Measurements from ENCODE around the gene MBOAT1.

Gene MBOAT1

DNA sequence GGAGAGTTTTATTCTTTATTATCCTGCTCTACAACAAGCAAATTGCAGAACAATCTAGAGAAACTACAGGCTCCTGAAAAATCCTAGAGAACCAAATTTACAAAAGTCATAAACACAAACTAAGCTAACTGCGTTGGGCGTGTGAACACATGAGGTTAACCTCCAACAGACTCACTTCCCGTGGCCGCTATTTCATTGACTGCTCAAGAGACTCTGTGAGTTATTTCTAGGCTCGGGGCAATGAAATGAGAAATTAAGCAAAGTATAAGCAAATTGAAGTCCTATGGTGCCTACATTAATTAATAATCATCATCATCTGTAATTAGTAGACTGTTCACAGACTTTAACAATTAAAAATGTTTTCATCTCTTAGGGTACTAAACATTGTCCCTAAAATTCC is 100.0 kb downstream of the MBOAT1 start:
- in situ Hi-C loops (cut with MboI; ENCODE audit: low sequenced_read_pairs) = no loop called here

DNA sequence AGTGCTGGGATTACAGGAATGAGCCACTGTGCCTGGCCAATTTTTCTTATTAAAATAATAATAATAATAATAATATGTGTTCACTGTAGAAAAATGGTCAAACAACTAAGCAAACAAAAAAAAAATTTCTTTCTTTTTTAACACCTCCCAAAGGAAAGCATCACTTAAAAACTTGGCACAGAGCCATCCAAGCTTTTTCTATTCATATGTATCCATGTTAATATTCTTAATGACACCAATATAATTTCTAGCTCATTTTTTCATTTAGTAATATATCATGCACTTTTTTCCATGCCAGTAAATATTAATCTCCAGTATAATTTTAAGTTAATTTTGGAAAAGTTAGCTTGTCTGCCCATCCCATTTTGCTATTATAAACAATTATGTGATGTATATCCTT is 101.8 kb downstream of the MBOAT1 start:
- in situ Hi-C loops (cut with MboI; ENCODE audit: low sequenced_read_pairs) = no loop called here

DNA sequence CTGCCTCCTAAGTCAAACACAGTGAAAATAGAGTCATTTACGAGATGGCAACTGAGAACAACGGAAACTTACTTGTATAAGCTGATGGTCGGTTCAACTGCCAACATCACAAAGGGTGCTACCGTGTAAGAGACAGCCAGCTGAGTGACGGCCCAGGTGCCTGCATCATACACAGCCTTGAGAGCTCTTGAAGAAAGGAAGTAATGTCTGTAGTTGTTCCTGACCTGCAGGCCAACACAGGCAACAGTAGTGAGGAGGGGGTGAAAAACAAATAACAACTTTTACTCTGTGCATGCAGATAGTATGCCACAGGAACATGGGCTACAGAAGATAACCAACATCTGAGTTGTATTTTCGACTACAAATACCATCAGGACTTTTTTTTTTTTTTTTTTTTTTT is 102.7 kb downstream of the MBOAT1 start:
- in situ Hi-C loops (cut with MboI; ENCODE audit: low sequenced_read_pairs) = no loop called here

DNA sequence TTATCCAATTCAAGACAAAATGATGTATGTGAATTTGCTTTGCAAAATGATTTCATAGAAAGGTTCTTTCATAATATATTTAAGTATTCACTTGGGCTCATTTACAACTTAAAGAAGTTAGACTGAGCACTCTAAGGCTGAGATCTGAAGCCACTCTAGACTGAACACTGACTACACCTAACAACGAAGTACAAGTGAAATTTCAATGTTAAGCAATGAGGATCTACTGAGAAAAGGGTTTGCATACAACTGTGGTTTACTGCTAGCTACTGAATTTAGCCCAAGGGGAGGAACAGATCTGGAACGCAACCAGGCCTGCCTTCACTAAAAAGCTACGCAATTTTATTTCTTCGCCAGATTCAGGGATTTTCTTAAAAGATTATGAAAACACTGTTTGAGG is 106.4 kb downstream of the MBOAT1 start:
- in situ Hi-C loops (cut with MboI; ENCODE audit: low sequenced_read_pairs) = no loop called here

DNA sequence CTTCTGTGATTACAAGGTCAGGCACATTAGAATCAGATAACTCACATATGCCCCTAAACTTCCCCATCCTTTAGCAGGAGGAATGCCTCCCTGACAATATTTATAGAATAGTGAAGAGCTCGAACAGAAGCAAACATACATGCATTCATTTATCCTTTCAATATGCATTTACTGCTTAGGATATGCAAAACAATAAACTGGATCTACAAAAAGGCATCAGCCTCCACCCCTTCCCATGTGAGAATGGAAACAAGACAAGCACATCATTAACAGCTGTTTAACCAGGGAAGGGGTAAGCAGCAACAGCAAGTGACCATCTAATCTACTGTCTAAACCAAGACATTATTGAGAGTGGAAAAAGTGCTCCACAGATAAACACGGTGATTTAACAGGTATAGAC is 107.6 kb downstream of the MBOAT1 start:
- in situ Hi-C loops (cut with MboI; ENCODE audit: low sequenced_read_pairs) = no loop called here

DNA sequence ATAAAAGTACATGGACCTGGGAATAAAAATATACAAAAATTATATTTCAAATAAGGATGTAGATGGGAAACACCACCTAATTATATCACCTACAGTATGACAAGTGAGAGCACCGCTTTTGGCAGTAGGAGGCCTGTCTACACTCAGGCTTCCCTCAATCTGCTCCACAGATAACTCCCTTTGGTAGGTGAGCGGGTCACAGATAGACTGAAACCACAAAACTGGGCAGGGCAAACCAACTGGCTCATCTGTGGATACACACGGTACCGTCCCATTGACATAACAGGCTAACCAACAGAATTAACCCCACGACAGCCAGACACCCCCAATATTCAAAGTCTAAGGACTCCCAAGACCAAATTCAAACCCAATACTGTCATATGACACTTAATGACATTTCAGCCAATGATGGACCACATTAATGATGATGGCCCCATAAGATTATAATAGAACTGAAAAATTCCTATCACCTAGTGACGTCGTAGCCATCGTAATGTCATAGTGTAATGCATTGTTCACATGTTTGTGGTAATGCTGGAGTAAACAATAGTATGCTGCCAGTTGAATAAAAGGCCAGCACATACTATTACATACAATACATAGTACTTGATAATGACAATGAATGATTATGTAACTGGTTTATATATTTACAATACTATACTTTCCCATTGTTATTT is 109.7 kb downstream of the MBOAT1 start:
- in situ Hi-C loops (cut with MboI; ENCODE audit: low sequenced_read_pairs) = no loop called here

DNA sequence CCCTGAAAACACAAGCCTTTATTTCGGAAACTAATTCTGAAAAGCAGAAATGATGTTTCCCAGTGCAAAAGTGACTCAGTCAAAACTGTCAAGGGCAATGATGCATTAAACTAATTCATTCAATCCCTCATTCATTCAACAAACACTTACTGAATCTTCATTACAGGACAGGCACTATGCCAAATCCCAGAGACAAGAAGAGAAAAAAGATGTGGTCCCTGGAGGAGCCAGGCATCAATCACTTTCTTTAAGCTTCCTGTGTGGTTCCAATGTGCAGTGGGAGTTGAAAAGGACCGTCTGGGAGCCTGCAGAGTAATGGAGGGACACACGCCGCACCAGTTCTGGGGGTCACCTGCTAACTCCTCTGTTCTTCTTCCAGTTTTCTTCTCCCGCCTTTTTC is 113.1 kb downstream of the MBOAT1 start:
- in situ Hi-C loops (cut with MboI; ENCODE audit: low sequenced_read_pairs) = loop anchor here (25.0 kb wide), 1 partner anchor 438 kb away; the partner anchor contains the start of gene CDKAL1

DNA sequence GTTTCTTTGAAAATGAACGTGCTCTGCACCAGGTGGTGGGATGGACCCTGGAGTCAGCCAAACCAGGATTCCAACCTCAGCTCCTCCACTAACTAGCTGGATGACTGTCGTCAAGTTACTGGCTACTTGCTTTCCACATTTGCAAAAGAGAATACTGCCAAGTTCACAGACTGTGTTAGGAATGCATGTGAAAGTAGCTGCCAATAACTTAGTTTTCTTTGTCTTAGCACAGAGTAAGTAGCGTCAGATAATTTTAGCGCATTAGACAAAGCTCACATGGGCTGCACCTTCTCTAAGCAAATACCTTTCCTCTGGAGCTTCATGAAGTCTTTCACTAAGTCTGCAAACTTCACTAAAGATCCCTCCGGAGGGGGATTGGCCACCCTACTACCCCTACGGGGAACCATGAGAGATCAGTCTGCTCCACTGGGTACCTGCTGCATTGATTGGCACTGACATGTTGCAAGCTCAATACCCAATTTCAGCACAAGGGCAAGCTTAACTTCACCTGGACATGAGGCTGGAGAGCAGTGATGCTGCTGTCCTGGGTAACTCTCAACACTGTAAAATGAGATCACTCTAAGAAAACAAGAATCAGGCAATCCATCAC is 113.9 kb downstream of the MBOAT1 start:
- in situ Hi-C loops (cut with MboI; ENCODE audit: low sequenced_read_pairs) = loop anchor here (25.0 kb wide), 1 partner anchor 439 kb away; the partner anchor contains the start of gene CDKAL1

DNA sequence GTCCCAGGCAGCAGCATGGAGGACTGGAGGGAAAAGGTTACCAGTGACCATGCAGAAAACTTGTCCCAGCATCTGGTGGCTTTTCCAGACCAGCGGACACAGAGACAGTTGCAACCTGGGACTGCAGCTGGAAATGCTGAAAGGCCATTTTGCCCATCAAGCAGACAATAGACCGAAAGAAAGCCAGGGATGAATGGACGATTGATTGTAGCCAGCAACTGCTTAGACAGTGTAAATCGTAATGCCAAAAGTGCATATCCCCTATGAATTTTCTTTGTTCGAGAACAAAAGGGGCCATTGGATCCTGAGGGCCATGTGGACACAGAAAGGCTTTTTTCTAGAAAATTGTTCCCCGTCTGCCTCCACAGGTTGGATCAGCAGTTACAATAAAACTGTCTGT is 115.7 kb downstream of the MBOAT1 start:
- in situ Hi-C loops (cut with MboI; ENCODE audit: low sequenced_read_pairs) = loop anchor here (25.0 kb wide), 1 partner anchor 441 kb away; the partner anchor contains the start of gene CDKAL1

DNA sequence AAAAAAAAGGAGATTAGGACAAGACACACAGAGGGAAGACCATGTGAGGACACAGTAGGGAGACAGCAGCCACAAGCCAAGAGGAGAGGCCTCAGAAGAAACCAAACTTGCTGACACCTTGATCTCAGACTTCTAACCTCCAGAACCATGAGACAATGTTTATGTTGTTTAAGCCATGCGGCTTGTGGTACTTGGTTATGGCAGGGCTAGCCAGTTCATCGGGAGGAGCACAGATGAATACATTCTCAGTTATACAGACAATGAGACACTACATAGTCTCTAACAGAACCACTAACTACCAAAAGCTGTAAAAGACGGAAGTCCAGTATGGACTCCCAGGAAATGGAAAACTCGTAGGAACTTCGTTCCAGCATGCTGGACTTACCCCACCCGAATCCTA is 116.8 kb downstream of the MBOAT1 start:
- in situ Hi-C loops (cut with MboI; ENCODE audit: low sequenced_read_pairs) = loop anchor here (25.0 kb wide), 1 partner anchor 442 kb away; the partner anchor contains the start of gene CDKAL1

DNA sequence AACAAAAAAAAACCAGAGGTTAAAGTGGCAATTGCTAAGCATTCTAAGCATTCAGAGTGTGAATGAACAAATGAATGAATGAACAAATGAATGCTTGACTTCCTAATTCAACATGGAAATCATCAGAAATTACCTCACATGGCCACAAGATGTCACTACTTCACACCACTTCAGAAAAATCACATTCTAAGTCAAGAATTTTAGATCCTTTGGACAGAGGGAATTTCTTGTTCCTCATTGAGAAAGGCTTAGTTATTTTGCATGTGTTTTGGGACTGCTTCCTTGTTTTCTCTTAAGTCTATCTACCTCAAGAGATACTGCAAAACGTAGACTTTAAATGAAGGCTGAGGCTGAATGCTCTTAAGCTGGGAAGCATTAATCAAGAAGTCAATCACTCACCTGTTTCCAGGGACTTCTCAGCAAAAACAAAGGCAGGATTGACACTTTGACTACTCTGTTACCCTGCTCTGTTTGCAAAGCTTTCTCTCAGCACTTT is 120.2 kb downstream of the MBOAT1 start:
- in situ Hi-C loops (cut with MboI; ENCODE audit: low sequenced_read_pairs) = loop anchor here (25.0 kb wide), 1 partner anchor 445 kb away; the partner anchor contains the start of gene CDKAL1

DNA sequence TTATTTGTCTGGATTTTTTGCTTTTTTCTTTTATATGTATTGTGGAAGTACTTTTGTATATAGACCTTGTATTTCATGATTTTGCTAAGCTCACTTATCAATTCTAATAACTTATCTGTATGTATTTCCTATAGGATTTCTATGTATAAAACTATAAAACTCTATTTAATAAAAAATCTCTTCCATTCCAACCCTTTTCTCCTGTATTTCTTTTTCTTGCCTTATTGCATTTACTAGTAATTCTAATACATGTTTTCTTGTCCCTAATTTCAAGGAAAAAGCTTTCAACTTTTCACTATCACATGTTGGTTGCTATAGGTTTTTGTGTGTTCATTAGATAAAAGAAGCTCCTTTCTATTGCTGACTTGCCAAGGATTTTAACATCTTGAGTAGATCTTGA is 125.3 kb downstream of the MBOAT1 start:
- in situ Hi-C loops (cut with MboI; ENCODE audit: low sequenced_read_pairs) = loop anchor here (25.0 kb wide), 1 partner anchor 450 kb away; the partner anchor contains the start of gene CDKAL1

DNA sequence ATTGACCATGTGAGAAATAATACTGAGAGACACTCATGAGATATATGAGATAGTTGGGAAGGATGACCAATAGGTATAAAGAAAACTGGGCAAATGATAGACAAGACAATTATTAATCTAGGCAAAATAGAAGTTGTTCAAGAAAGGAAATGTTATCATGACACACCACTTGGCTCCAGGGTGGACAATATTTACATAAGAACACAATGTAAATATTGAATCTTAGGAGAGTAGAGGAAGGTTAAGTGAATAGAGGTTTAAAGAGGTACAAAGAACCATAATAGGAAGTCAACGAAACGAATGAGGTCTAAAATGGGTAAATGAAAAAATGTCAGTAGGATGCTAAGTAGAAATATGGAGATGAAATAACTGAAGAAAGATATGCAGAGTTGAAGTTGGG is 126.5 kb downstream of the MBOAT1 start:
- in situ Hi-C loops (cut with MboI; ENCODE audit: low sequenced_read_pairs) = loop anchor here (25.0 kb wide), 1 partner anchor 451 kb away; the partner anchor contains the start of gene CDKAL1

DNA sequence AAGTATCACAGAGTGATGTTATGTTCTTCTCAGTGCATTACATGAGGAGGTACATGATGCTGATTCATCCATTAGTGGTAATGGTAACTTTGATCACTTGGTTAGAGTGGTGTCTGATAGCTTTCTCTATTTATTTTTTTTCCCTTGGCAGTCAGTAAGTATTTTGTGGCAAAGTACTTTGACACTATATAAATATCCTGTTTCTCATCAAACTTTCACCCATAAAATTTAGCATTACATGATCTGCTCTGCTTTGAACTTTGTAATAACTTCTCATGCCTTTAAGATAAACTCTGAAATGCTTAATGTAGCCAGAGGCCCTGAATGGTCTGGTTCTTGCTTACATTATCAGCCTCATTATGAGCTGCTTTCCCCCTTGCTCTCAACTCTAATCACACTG is 127.9 kb downstream of the MBOAT1 start:
- in situ Hi-C loops (cut with MboI; ENCODE audit: low sequenced_read_pairs) = loop anchor here (25.0 kb wide), 1 partner anchor 453 kb away; the partner anchor contains the start of gene CDKAL1

DNA sequence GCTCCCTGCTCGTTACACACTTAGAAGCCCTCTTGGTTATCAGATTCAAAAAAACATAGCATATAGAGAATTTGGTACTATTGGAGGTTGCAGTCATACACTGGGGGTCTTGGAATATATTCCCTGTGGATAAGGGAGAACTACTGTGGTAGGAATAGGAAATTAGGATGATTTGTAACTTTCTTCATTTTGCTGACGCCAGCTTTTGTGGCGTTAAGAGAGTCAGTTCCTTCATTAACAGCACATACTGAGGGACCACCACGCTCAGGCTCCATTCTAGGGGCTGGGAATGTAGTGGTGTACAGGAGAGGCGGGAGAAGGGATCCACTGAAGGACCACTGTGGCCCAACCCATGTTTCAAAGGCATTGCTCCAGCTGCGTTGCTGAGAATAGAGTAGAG is 140.3 kb downstream of the MBOAT1 start:
- in situ Hi-C loops (cut with MboI; ENCODE audit: low sequenced_read_pairs) = no loop called here

DNA sequence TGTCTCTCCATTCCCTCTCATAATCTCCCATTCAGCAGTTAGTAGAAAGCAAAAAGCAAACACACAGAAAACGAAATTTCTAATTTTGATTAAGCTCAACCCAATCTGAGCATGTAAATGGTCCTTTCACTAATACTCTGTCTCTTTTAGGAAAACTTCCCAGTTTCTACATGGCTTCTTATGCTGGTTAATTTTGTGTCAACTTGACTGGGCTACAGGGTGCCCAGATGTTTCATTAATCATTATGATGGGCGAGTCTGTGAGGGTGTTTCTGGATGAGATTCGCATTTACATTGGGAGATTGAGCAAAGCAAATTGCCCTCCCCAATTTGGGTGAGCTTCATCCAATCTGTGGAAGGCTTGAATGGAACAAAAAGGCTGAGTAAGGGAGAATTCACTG is 142.2 kb downstream of the MBOAT1 start:
- in situ Hi-C loops (cut with MboI; ENCODE audit: low sequenced_read_pairs) = no loop called here

DNA sequence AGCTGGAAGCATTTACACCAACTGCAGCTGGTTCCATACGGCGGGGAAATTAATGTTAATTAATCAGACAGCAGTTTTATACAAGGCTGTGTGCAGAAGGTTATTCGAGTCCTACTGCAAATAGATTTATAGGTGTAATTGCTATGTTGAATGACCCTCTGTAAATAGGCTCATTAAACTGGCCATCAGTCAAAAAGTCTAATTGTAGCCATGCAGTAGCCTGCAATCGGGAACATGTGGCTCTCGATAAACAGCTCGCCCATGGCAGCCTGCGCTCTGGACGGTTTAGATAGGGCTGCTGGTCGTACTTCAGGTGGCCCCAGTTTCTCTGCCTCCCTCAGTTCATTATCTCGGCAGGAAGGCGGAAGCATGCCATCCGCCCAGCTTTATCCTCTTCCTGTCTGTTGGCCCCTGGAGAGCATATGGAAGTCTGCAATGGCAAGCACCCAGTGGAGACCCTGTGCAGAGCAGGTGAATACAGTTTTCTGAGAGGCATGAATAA is 143.2 kb downstream of the MBOAT1 start:
- in situ Hi-C loops (cut with MboI; ENCODE audit: low sequenced_read_pairs) = no loop called here

DNA sequence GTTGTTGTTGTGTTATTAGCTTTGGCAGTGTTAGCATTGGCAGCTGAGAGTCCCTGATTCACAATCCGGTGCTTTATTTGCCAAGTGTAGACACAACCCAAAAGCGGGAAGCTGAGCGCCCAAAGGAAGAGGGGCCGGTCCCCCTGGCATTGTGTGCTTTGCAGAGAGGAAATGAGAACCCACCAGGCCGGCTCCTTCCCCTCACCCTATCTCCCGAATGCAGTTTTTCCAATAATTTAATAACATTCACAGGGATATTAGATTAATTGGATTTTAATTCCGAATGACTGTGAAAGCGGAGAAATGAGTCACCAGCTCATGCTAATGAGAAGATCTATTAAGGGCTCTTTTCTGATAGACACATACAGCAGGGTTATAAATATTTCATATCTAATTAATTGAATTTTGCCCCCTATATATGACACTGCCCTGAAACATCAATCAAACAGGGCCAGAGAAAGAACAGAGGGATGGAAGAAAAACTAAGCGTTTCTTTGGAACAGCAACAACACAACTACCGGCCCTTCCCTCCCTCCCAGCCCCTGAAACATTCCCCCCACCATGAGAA is 143.8 kb downstream of the MBOAT1 start:
- in situ Hi-C loops (cut with MboI; ENCODE audit: low sequenced_read_pairs) = no loop called here

DNA sequence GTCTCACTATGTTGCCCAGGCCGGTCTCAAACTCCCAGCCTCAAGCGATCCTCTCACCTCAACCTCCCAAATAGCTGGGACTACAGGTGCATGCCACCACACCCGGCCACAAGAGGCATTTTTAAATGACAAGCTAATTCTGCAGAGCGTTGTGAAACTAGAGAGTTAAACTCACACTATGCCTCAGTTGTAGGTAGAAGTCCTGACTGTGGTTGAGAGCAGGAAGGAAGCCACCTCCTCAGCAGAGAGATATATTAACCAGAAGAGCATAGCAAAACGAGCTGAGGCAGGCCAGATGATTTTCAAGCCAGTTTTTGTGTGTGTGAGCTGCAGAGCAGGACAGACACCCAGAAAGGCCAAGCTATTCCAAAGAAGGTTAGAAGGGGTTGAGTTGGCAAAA is 150.3 kb downstream of the MBOAT1 start:
- in situ Hi-C loops (cut with MboI; ENCODE audit: low sequenced_read_pairs) = no loop called here

DNA sequence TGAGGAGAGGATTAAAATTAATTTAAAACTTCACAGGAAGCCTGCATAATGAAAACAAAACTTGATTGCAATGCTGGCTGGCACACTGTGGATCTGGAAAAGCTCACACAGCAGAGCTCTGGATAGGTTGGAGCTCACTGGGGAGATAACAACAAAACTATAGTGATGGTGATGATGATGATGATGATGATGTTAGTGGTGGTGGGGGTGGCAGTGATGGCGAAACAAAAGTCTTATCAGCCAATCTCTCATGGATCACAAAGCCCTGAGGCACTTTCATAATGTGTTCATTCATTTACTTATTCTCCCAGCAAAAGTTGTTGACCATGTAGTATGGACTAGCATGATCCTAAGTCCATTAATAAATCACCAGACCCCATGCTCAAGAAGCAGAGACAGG is 152.0 kb downstream of the MBOAT1 start:
- in situ Hi-C loops (cut with MboI; ENCODE audit: low sequenced_read_pairs) = no loop called here

DNA sequence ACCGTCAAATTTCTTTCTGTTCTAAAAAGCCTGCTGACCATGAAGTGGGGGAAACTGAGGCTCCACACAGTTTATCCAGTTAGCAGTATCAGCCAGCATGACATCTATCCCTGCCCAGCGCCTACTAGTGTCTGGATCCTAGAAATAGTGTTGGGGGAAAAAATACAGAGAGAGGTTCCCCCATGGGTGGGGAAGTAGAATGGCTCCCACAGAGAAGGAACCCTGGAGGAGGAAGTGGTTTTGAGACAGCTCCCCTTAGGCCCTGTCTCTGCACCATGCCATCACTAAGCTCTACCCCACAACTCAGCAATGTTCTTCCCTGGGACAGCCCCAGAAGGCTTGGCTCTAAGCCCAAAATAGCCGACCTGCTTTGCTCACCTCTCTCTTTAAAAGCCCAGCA is 153.4 kb downstream of the MBOAT1 start:
- in situ Hi-C loops (cut with MboI; ENCODE audit: low sequenced_read_pairs) = no loop called here

All from HL-60/S4 treated with phorbol 12-myristate 13-acetate at 8.2 ng/mL for 4 days and 3 days (cell line).